GM12892 (cell line): ENCODE data around the gene REV1.

Experiments
- POLR2A ChIP-seq: IDR thresholded peaks from 2 replicates; pipeline ENCODE4 v1.6.1; 2011; ENCODE audit warnings: low read depth, low read length, control low read depth
- POLR2AphosphoS5 ChIP-seq: IDR thresholded peaks from 2 replicates; pipeline ENCODE4 v1.6.1; 2011; ENCODE audit warnings: low read depth, low read length, control low read depth

DNA sequence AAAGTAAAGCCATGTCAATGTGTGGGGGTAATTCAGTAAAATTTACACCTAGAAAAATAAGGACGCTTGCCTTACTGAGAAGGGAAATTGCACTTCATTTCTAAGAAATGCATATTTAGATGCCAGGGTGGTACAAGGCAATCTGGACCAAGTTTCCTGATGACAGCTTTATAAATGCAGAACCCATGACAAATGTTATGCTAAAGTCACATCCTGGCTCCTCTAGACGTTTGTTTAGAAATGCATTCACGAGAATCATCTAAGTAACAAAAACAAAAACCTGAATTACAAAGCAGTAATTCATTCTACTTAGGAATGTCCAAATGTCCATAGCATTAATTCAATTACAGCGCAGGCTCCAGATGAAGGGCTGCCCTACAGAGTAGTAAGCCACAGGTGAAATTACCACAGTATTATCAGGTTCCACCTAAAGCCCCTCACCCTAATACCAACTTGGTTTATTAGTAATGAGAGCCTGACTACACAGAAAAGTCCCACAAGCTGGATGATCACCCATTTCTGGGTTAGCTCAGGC, 49.8 kb downstream of the REV1 start:
- no peak for TF ChIP-seq POLR2A
- no peak for TF ChIP-seq POLR2AphosphoS5
